ENCODE results near the gene ZNF701.
A peak's percentile ranks its signal among the peaks of the same experiment; 100 is the strongest.
"Not testable (repeated sequence)": the region's sequence is repeated elsewhere in the genome, so short reads cannot be mapped to it uniquely, and the experiment has no call there.

The ZNF701 gene

DNA sequence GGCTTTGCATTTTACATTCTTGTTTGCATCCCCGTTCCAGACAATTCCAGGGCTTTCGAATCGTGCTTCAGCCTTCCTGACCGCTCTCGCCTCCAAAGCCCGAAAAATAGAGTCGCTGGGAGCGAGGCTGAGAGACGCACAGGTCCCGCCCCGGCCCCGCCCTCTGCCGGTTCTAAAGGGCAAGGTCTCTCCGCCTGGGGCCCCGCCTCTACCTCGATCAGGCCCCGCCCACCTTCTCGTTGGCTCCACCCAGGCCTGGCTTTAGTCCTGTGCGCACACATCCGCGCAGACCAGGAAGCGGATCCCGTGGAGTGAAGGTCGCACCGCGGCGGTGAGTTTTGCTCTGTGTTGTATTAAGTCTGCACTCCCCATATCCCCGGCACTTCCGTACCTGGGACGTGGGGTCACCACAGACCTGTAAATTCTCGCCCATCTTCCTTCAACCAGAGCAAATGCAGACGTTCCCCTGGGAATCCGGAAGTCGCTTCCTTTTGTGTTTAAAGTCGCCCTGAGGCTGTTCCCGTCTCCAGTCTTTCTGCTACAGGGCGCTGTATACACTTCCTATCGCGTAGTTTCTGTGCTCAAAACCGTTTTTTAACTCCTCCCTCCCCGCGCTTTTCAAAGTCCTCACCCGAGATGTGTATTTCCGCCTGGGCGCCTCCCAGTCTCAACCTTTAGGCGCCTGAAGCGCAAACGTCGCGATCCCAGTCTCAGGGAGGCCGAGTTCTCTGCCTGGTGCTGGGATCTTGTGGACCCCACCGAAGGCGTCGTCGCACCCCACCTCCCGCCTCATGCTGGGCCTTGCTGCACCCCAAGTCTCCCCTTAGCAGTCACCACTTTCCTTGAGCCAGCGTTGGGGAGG is at the start of gene ZNF701:
TSS of gene ZNF701 (plus strand) at position 288 of the 862 bp plus-strand sequence. CDS start 3,861 bp downstream, outside the sequence.
- DNase-seq (ENCODE audit: low spot score in 2 of 2) (peak; percentile 93 to 98), ATAC-seq (peak; percentile 98)
- Mint-ChIP-seq H3K4me1 (peaks cover 41% of the 10 kb centered on the region), H3K27ac (peak within 1 kb of the TSS; percentile 95), H3K4me3 (peak within 1 kb of the TSS; percentile 96), H3K36me3 (peaks cover 52% of the 10 kb centered on the region), H3K9me3 (peaks cover 12% of the 10 kb centered on the region)

DNA sequence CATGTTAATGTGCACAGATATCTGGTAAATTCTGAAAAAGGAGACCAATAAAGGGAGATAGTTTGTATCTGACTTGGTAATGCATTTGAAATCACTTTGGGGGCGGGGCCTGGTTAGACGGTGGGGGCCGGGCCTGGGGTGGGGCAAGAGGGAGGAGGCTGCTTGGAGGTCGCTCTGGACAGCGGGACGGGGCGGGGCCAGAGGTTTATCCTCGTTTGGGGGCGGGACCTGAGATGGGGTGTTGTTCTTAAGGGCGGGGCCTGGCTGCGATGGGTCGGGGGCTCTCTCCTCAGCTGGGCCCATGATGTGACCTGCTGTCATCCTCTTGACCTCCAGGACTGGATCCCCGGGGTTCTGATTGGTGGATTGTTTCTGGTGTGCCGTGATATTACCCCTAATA is 47.5 kb upstream of the ZNF701 start:
- ATAC-seq (no peak), DNase-seq (ENCODE audit: low spot score in 2 of 2) (no peak)
- Mint-ChIP-seq H3K4me1 (peaks cover 7% of the 10 kb centered on the region), H3K9me3 (peaks cover 6% of the 10 kb centered on the region), H3K27ac (no peak overlapping the region), H3K4me3 (no peak overlapping the region), H3K36me3 (peaks cover 4% of the 10 kb centered on the region)

DNA sequence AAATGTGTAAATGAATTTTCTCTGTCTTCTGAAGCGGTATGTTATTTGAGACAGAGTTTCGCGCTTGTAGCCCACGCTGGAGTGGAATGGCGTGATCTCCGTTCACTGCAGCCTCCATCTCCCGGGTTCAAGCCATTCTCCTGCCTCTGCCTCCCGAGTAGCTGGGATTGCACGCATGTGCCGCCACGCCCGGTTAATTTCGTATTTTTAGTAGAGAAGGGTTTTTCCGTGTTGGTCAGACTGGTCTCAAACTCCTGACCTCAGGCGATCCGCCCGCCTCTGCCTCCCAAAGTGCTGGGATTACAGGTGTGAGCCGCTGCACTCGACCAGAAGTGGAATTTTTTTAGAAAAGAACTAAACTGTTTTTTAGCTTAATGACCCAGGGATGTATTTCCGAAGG is 46.0 kb upstream of the ZNF701 start:
- Mint-ChIP-seq H3K27ac (no peak overlapping the region), H3K9me3 (peaks cover 10% of the 10 kb centered on the region), H3K36me3 (peaks cover 15% of the 10 kb centered on the region), H3K4me3 (no peak overlapping the region), H3K4me1 (peaks cover 19% of the 10 kb centered on the region)
- DNase-seq (ENCODE audit: low spot score in 2 of 2), result no peak
- no peak for ATAC-seq

DNA sequence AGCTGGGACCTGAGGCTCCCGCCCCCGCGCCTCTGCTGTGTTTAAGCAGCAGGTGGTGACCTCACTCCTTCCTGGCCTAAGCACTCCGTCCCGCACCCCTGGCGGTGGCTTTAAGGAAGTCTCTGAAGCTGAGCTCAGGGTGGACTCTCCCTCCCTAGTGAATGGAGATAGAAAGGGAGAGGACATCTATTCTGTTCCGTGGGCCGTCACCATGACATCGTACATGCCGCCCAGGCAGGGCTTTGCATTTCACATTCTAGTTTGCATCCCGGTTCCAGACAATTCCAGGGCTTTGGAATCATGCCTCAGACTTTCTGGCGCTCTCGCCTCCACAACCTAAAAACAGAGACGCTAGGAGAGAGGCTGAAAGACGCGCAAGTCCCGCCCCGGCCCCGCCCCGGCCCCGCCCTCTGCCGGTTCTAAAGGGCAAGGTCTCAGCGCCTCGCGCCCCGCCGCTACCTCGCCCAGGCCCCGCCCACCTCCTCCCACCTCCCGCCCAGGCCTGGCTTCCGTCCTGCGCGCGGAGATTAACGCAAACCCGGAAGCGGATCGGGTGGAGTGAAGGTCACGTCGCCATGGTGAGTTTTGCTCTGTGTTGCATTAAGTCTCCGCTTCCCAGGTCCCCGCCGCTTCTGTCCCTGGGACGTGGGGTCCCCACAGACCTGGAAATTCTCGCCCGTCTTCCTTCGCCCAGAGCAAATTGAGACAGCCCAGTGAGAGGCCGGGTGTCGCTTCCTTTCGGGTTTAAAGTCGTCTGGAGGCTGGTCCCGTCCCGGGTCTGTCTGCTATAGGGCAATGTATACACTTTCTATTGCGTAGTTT is 42.7 kb upstream of the ZNF701 start, which contains the start of gene ZNF808:
TSS of gene ZNF808 (plus strand) at position 535 of the 822 bp plus-strand sequence. CDS start 15,617 bp downstream, outside the sequence.
- H3K4me1 Mint-ChIP-seq, result peaks cover 20% of the 10 kb centered on the region
- DNase-seq (ENCODE audit: low spot score in 2 of 2), result peak; percentile 75 to 87
- peak; percentile 95 for ATAC-seq
- peak within 1 kb of the TSS; percentile 97 for H3K27ac Mint-ChIP-seq
- H3K9me3 Mint-ChIP-seq, result peaks cover 4% of the 10 kb centered on the region
- H3K4me3 Mint-ChIP-seq, result peak within 1 kb of the TSS; percentile 89
- peaks cover 15% of the 10 kb centered on the region for H3K36me3 Mint-ChIP-seq

- H3K36me3 Mint-ChIP-seq, result peaks cover 19% of the 10 kb centered on the region
- H3K4me1 Mint-ChIP-seq, result peaks cover 20% of the 10 kb centered on the region
- H3K4me3 Mint-ChIP-seq, result peak overlapping the region; percentile 89
- ATAC-seq (no peak), DNase-seq (ENCODE audit: low spot score in 2 of 2) (no peak)
- H3K9me3 Mint-ChIP-seq, result peaks cover 4% of the 10 kb centered on the region
- H3K27ac Mint-ChIP-seq, result peak overlapping the region; percentile 97
These were observed 42.1 kb upstream of the ZNF701 start for GRCh38 chr19:52527956-52528351.

DNA sequence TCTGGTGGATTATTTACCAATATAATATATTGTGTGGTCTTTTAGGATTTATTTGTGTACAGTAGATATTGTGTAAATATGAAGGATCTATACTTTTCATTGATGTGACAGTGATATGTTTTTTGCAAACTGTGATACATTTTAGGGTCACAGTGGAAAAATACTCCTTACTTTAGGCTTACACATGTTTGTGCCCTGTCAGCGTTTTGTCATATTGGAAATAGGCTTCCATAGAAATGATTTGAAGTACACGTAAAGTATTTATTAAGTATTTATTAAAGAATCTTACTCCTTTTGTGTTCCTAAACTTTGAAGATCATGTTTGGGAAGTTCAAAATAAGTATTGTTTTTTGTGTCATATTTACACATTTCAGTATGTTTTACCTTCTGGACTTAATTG is 37.6 kb upstream of the ZNF701 start:
- H3K4me3 Mint-ChIP-seq, result no peak overlapping the region
- peaks cover 39% of the 10 kb centered on the region for H3K36me3 Mint-ChIP-seq
- H3K27ac Mint-ChIP-seq, result no peak overlapping the region
- H3K4me1 Mint-ChIP-seq, result peaks cover 44% of the 10 kb centered on the region
- ATAC-seq (no peak), DNase-seq (ENCODE audit: low spot score in 2 of 2) (no peak)
- peaks cover 4% of the 10 kb centered on the region for H3K9me3 Mint-ChIP-seq

- Mint-ChIP-seq H3K36me3 (peaks cover 34% of the 10 kb centered on the region), H3K4me3 (peak overlapping the region; percentile 99), H3K4me1 (peaks cover 42% of the 10 kb centered on the region), H3K27ac (no peak overlapping the region), H3K9me3 (no peaks in the 10 kb centered on the region)
- ATAC-seq (no peak), DNase-seq (ENCODE audit: low spot score in 2 of 2) (no peak)
These were observed 36.2 kb upstream of the ZNF701 start for GRCh38 chr19:52533901-52534300.

DNA sequence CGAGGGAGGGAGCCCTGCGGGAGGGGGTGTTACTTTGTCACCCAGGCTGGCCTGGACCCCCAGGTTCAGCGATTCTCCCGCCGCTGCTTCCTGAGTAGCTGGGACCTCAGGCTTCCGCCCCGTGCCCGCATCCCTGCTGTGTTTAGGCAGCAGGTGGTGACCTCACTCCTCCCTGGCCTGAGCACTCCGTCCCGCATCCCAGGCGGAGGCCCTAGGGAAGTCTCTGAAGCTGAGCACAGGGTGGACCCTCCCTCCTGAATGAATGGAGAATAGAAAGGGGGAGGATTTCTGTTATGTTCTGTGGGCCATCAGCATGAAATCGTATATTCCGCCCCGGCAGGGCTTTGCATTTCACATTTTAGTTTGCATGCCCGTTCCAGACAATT is 34.7 kb upstream of the ZNF701 start:
- not testable (repeated sequence) for DNase-seq (ENCODE audit: low spot score in 2 of 2); H3K9me3 Mint-ChIP-seq
- peak overlapping the region; percentile 93 for H3K27ac Mint-ChIP-seq
- peaks cover 46% of the 10 kb centered on the region for H3K36me3 Mint-ChIP-seq
- peak; percentile 1 for ATAC-seq
- peak overlapping the region; percentile 99 for H3K4me3 Mint-ChIP-seq
- peaks cover 38% of the 10 kb centered on the region for H3K4me1 Mint-ChIP-seq

DNA sequence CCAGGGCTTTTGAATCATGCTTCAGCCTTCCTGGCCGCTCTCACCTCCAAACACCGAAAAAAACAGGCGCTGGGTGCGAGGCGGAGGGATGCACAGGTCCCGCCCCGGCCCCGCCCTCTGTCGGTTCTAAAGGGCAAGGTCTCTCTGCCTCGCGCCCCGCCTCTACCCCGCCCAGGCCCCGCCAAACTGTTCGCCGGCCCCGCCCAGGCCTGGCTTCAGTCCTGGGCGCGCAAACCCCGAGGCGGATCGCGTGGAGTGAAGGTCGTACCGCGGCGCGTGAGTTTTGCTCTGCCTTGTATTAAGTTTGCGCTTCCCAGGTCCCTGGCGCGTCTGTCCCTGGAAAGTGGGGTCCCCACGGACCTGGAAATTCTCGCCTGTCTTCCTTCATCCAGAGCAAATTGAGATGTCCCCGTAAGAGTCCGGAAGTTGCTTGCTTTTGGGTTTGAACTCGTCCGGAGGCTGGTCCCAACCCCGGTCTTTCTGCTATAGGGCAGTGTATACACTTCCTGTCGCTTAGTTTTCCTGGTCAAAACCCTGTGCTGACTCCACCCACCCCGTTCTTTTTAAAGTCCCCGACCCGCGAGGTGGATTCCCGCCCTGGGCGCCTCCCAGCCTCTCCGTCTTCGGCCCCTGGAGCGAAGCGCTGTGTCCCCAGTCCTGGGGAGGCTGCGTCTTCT is 34.2 kb upstream of the ZNF701 start:
- Mint-ChIP-seq H3K36me3 (peaks cover 49% of the 10 kb centered on the region), H3K27ac (peak overlapping the region; percentile 93), H3K9me3 (no peaks in the 10 kb centered on the region), H3K4me3 (peak overlapping the region; percentile 99), H3K4me1 (peaks cover 38% of the 10 kb centered on the region)
- DNase-seq (ENCODE audit: low spot score in 2 of 2) (peak; percentile 61 to 92), ATAC-seq (peak; percentile 97)

GRCh38 chr19:52536448-52536800 is 33.7 kb upstream of the ZNF701 start:
- peak overlapping the region; percentile 93 for H3K27ac Mint-ChIP-seq
- peak; percentile 64 for ATAC-seq
- no peak for DNase-seq (ENCODE audit: low spot score in 2 of 2)

DNA sequence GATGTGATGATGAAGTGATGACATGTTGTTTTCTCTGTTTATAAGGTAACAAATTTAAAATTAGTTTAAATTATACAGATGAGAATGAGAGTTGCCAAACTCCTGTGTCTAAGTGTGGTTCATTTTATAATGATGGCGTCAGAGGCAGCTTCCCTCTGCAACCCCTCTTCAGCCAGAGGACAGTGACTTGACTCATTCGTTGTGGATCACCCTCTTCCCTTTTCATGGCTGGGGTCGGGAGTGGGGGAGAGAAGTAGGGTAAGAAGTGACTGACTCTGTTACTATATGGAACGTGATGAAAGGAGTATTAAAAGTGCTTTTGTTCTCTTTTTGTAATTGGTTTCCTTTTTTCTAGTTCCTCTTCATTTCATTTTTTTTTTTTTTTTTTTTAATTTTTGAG is 31.3 kb upstream of the ZNF701 start:
- not testable (repeated sequence) for H3K9me3 Mint-ChIP-seq; DNase-seq (ENCODE audit: low spot score in 2 of 2); H3K4me3 Mint-ChIP-seq; H3K27ac Mint-ChIP-seq; ATAC-seq
- Mint-ChIP-seq H3K4me1 (peaks cover 62% of the 10 kb centered on the region), H3K36me3 (peaks cover 51% of the 10 kb centered on the region)

More at GRCh38 chr19:52536448-52536800, 33.7 kb upstream of the ZNF701 start:
- peak overlapping the region; percentile 99 for H3K4me3 Mint-ChIP-seq
- no peaks in the 10 kb centered on the region for H3K9me3 Mint-ChIP-seq
- peaks cover 50% of the 10 kb centered on the region for H3K36me3 Mint-ChIP-seq
- peaks cover 39% of the 10 kb centered on the region for H3K4me1 Mint-ChIP-seq

DNA sequence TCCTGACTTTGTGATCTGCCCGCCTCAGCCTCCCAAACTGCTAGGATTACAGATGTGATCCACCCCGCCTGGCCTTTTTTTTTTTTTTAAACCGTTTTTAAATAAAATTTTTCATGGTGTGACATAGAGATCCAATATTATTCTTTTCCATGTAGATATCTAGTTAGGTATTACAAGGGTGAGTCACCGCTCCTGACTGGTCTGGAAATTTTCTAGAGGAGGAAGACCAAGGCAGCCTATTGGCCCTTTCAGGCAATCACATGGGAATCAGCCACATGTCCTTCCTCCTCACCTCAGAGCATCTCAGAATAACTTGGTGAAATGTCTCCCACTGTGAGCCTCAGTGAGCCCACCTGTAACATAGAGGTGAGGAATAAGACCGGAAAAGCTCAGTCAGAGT is 28.9 kb upstream of the ZNF701 start:
- H3K9me3 Mint-ChIP-seq; H3K4me3 Mint-ChIP-seq; ATAC-seq; DNase-seq (ENCODE audit: low spot score in 2 of 2); H3K27ac Mint-ChIP-seq: not testable (repeated sequence)
- Mint-ChIP-seq H3K4me1 (peaks cover 45% of the 10 kb centered on the region), H3K36me3 (peaks cover 70% of the 10 kb centered on the region)

DNA sequence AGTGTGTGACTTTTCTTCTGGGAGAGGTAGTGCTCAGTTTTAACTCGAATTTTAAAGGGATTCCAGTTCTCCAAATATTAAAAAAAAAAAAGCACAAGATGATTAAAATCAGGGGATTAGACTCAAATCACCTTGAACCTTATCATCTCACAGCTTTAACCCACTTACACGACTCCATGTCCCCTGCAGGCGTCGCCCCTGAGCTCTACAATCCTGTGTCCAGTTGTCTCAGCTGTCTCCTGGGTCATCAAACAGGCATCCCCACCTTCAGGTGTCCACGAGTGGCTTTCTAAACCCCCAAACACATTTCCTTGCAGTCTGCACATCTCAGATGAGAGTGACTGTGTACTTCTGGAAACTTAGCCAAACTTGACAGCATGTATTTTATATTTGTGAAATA is 28.5 kb upstream of the ZNF701 start:
- DNase-seq (ENCODE audit: low spot score in 2 of 2), result no peak
- Mint-ChIP-seq H3K27ac (no peak overlapping the region), H3K36me3 (peaks cover 70% of the 10 kb centered on the region), H3K4me1 (peaks cover 41% of the 10 kb centered on the region), H3K4me3 (no peak overlapping the region), H3K9me3 (no peaks in the 10 kb centered on the region)
- no peak for ATAC-seq

GRCh38 chr19:52542541-52542940 is 27.5 kb upstream of the ZNF701 start:
- not testable (repeated sequence) for H3K9me3 Mint-ChIP-seq
- Mint-ChIP-seq H3K27ac (peak overlapping the region; percentile 13), H3K4me3 (peak overlapping the region; percentile 48)

More at GRCh38 chr19:52542541-52542940, 27.5 kb upstream of the ZNF701 start:
- not testable (repeated sequence) for ATAC-seq; DNase-seq (ENCODE audit: low spot score in 2 of 2)
- Mint-ChIP-seq H3K36me3 (peaks cover 75% of the 10 kb centered on the region), H3K4me1 (peaks cover 31% of the 10 kb centered on the region)

Data from stimulated activated effector memory CD8-positive, alpha-beta T cell treated with anti-CD3 and anti-CD28 coated beads, Interleukin-12 subunit alpha, Interleukin-12 subunit beta, amount 100 ng/mL, for 72 hours (primary cell).